ENCODE results near the gene EPN2. TPM values are rescaled to one million over a fixed set of nuclear protein-coding genes. Genes with fewer than 3 reads are reported as not detected.
"Not testable (repeated sequence)": the region's sequence is repeated elsewhere in the genome, so short reads cannot be mapped to it uniquely, and the experiment has no call there.

Gene EPN2
- total RNA-seq, 1 donor from 2014 or later: 53.9 TPM

DNA sequence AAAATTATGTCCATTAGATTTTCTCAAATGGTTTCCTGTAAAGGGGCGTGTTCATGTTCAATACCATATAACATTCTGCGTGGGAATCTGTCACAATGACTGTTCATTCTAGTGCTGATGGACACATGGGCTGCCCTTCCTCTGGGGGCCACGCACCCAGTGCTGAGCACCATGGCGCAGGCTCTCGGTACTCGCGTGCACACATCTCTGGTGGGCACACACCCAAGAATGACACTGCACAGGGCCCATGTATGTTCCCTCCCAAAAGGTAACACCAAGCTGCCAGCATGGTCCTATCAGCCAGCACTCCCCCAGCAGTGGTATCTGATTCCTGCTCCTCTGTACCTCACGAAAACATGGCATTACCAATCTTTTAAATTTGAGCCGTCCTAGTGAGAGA, 111.6 kb downstream of the EPN2 start:
- peak overlapping the region; percentile 77 for H3K27ac Mint-ChIP-seq
- H3K4me3 Mint-ChIP-seq: no peak overlapping the region
- H3K27me3 Mint-ChIP-seq: no peaks in the 10 kb centered on the region
- peaks cover 8% of the 10 kb centered on the region for H3K4me1 Mint-ChIP-seq (ENCODE audit: unreplicated experiment)
- peaks cover 5% of the 10 kb centered on the region for H3K36me3 Mint-ChIP-seq
- no peak for DNase-seq (ENCODE audit: extremely low spot score, unreplicated experiment)
- no peaks in the 10 kb centered on the region for H3K9me3 Mint-ChIP-seq
- TF ChIP-seq, protein P1, sequence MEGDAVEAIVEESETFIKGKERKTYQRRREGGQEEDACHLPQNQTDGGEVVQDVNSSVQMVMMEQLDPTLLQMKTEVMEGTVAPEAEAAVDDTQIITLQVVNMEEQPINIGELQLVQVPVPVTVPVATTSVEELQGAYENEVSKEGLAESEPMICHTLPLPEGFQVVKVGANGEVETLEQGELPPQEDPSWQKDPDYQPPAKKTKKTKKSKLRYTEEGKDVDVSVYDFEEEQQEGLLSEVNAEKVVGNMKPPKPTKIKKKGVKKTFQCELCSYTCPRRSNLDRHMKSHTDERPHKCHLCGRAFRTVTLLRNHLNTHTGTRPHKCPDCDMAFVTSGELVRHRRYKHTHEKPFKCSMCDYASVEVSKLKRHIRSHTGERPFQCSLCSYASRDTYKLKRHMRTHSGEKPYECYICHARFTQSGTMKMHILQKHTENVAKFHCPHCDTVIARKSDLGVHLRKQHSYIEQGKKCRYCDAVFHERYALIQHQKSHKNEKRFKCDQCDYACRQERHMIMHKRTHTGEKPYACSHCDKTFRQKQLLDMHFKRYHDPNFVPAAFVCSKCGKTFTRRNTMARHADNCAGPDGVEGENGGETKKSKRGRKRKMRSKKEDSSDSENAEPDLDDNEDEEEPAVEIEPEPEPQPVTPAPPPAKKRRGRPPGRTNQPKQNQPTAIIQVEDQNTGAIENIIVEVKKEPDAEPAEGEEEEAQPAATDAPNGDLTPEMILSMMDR (conservative IDR thresholded peaks at IDR 0.05): no peak

- not testable (repeated sequence) for H3K9me3 Mint-ChIP-seq, H3K4me3 Mint-ChIP-seq
Measured at GRCh38 chr17:19353401-19353800, 116.2 kb downstream of the EPN2 start.

GRCh38 chr17:19354748-19355147, 117.6 kb downstream of the EPN2 start:
- no peak for DNase-seq (ENCODE audit: extremely low spot score, unreplicated experiment)
- TF ChIP-seq, protein P1 (conservative IDR thresholded peaks at IDR 0.05): no peak
- no peaks in the 10 kb centered on the region for H3K9me3 Mint-ChIP-seq
- no peaks in the 10 kb centered on the region for H3K27me3 Mint-ChIP-seq
- no peak overlapping the region for H3K27ac Mint-ChIP-seq
- peaks cover 6% of the 10 kb centered on the region for H3K36me3 Mint-ChIP-seq
- no peak overlapping the region for H3K4me3 Mint-ChIP-seq
- no peaks in the 10 kb centered on the region for H3K4me1 Mint-ChIP-seq (ENCODE audit: unreplicated experiment)

More at GRCh38 chr17:19353401-19353800, 116.2 kb downstream of the EPN2 start:
- H3K36me3 Mint-ChIP-seq; H3K27ac Mint-ChIP-seq; DNase-seq (ENCODE audit: extremely low spot score, unreplicated experiment); H3K27me3 Mint-ChIP-seq; H3K4me1 Mint-ChIP-seq (ENCODE audit: unreplicated experiment): not testable (repeated sequence)

GRCh38 chr17:19357351-19357750, 120.2 kb downstream of the EPN2 start:
- H3K4me1 Mint-ChIP-seq (ENCODE audit: unreplicated experiment): peaks cover 4% of the 10 kb centered on the region
- H3K36me3 Mint-ChIP-seq: peaks cover 6% of the 10 kb centered on the region
- no peaks in the 10 kb centered on the region for H3K9me3 Mint-ChIP-seq
- DNase-seq (ENCODE audit: extremely low spot score, unreplicated experiment): no peak
- TF ChIP-seq, protein P1 (conservative IDR thresholded peaks at IDR 0.05): no peak
- no peak overlapping the region for H3K27ac Mint-ChIP-seq
- H3K4me3 Mint-ChIP-seq: no peak overlapping the region
- H3K27me3 Mint-ChIP-seq: no peaks in the 10 kb centered on the region

GRCh38 chr17:19357761-19358160, 120.6 kb downstream of the EPN2 start:
- no peak for DNase-seq (ENCODE audit: extremely low spot score, unreplicated experiment)
- TF ChIP-seq, protein P1 (conservative IDR thresholded peaks at IDR 0.05): no peak
- H3K4me1 Mint-ChIP-seq (ENCODE audit: unreplicated experiment): peaks cover 5% of the 10 kb centered on the region
- peaks cover 6% of the 10 kb centered on the region for H3K36me3 Mint-ChIP-seq
- H3K27ac Mint-ChIP-seq: no peak overlapping the region
- H3K4me3 Mint-ChIP-seq: no peak overlapping the region
- no peaks in the 10 kb centered on the region for H3K9me3 Mint-ChIP-seq
- no peaks in the 10 kb centered on the region for H3K27me3 Mint-ChIP-seq

GRCh38 chr17:19359151-19359550, 122.0 kb downstream of the EPN2 start:
- H3K36me3 Mint-ChIP-seq: peaks cover 6% of the 10 kb centered on the region
- no peak for DNase-seq (ENCODE audit: extremely low spot score, unreplicated experiment)
- H3K4me1 Mint-ChIP-seq (ENCODE audit: unreplicated experiment): peaks cover 13% of the 10 kb centered on the region
- no peak overlapping the region for H3K27ac Mint-ChIP-seq
- TF ChIP-seq, protein P1 (conservative IDR thresholded peaks at IDR 0.05): no peak
- no peaks in the 10 kb centered on the region for H3K27me3 Mint-ChIP-seq
- H3K4me3 Mint-ChIP-seq: no peak overlapping the region
- no peaks in the 10 kb centered on the region for H3K9me3 Mint-ChIP-seq
